HG03460 (cell line): Measurements from ENCODE around the gene CHPF.

Experiments
- ATAC-seq: cut with Tn5 transposase; IDR thresholded peaks from one replicate; pipeline ENCODE4 v1.9.1; 2021; ENCODE audit not compliant: unreplicated experiment

Gene CHPF

GRCh38 chr2:219552382-219553167, 9.0 kb upstream of the CHPF start:
- ATAC-seq = peak; percentile 91

DNA sequence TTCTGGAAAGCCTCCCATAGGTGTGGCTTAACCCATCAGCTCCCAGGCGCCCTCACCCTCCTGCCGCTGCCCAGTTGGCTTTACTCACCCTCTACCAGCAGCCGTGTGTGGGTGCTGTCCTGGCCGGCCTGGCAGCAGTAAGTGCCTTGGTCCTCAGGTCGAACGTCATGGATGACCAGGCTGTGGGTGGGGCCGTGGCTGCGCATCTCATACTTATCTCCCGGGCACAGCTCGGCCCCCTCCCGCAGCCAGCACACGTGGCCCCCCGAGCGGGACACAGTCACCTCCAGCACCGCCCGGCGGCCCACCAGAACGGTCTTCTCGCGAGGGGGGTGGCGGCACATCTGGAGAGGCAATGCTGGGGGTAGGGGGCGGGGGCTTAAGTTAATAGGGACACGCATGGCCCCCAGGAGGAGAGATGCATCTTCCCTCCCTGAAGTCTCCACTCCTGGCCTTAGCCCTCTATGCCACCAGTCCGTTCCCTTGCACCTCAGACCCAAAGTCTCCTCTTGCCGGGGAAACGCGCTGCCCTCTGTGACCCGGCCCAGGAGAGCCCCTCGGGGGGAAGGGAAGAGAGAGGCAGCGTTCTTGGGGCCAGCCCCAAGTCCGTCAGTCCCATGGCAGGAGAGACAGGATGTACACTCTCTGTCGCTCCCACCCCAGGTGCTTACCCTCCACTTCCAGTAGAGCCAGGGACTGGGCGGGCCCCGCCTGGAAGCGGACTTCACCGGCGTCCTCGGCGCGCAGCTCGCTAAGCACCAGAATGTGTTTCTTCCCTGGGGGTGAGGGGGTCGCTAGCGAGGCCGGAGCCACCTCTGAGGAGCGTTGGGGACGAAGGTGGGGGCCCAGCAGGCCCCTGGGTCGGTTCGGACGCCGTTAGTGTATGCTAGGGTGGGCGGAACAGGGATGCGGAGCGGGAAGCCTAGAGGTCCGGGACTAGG, 8.1 kb upstream of the CHPF start:
- peak; percentile 22 for ATAC-seq

DNA sequence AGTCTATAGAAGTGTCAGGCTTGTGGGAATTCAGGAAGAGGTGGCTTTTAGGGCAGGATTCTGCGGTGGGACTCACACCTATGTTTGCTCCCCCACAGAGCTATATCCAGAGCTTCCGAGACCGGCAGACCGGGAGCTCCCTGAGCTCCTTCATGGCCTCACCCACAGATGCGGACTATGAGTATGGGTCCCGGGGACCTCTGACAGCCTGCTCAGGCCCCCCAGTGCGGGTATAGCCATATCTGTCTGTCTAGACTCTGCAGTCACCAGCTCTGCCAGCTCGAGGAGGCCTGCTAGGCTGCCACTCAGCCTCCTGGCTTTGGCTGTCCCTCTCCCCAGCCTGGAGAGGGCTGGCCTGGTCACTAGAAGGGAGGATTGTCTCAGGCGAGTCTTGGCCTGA, 6.0 kb upstream of the CHPF start:
- no peak for ATAC-seq

DNA sequence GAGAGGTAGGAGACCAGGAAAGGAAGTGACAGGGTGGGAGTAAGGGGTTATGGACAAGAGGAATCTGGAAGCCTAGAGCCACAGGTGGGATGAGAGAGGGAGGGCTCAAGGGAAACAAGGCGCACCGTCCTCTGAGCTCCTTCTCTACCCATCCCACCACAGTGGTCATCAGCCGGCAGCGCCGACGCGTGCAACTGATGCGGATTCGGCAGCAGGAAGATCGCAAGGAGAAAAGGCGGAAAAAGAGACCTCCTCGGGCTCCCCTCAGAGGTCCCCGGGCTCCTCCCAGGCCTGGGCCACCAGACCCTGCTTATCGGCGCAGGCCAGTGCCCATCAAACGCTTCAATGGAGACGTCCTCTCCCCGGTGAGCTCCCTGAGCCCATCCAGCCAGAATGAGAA, 5.4 kb upstream of the CHPF start:
- ATAC-seq = no peak

GRCh38 chr2:219547621-219548020, 4.0 kb upstream of the CHPF start:
- no peak for ATAC-seq

GRCh38 chr2:219545943-219546352, 2.3 kb upstream of the CHPF start:
- no peak for ATAC-seq

DNA sequence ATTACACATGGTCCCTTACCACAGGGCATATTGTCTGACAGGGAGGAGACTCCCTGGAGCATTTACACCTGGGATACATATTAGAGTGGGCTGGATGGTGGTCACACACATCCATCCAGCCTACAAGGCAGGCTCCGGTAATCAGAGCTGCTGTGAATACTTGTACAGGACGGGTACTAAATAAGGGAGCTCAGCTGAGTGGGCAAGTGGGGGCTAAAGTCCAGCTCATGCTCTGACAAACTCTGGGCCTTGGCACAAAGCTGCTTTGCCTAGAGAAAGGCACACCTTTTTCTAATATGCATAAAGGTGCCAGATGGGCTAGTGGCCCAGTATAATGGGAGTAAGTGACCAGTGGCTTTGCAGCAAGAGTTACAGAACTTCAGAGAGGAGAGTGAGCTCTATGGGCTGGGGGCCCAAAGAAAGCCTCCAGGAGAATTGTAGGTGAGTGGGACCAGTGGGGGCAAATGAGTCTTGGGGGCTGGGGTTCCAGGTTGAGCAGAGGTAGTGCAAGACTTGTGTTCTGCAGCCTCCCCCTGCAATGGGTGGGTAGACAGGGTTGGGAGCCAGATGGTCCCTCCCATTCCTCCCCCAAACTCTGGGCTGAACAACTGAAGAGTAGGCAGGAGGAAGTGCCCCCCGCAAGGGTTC, 1.8 kb upstream of the CHPF start:
- no peak for ATAC-seq

- no peak for ATAC-seq
Observed at GRCh38 chr2:219544567-219544966, 958 bp upstream of the CHPF start.

- peak; percentile 34 for ATAC-seq
Observed at GRCh38 chr2:219542931-219543595, 546 bp downstream of the CHPF start.

DNA sequence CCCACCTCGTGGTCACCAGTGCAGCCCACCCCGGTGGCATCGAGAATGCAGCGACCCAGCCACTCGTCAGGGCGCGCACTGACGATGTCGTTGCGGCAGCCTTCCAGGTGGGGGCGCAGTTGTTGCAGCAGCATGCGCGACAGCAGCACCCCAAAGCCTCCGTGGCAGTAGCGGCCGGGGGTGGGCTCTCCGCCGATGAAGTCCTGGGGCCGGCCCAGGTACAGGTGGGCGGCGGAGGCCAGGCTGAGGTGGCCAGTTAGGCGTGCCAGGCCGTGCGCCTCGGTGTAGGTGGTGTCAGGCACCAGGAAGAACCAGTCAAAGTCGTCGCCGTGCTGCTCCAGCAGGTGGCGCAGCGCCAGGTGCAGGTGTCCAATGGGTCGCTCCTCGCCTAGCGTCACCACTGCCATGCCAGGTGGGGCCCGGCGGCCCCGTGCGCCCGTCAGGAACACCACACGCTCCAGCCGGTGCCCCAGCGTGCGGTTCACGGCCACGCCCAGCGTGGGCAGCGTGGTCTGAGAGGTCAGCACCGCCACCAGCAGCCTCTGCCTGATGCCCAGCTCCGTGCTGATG, 1.9 kb downstream of the CHPF start:
- peak; percentile 43 for ATAC-seq

DNA sequence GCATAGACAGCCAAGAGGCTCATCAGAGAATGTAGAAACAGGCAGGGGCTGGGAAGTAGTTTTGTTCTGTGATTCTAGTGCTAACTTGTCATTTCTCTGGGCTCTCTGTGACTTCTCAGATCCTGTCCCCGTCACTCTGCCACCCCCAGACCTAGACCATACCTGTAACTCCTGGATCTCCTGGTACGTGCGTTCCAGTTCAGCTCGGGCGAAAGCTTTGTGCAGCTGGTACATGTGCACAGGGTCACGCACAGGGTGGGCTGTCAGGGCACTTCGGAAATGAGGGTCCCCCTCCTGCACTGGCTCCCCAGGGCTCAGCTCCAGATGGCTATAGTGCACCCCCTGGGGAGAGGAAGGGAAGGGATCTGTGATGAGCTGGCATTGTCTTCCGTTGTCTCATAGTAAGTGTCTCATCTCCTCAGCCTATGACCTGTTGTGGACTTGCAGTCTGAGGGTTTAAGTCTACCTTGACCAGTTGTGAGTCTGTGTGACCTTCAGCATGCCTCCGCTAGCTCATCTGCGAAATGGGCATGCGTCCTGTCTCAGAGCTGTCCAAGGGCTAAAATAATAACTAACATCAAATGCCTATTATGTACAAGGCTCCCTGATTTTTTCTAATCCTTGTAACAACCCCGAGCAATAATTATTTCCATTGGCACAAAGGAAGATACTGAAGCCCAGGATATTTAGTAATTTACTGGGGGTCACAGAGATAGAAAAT, 2.7 kb downstream of the CHPF start:
- ATAC-seq = no peak

DNA sequence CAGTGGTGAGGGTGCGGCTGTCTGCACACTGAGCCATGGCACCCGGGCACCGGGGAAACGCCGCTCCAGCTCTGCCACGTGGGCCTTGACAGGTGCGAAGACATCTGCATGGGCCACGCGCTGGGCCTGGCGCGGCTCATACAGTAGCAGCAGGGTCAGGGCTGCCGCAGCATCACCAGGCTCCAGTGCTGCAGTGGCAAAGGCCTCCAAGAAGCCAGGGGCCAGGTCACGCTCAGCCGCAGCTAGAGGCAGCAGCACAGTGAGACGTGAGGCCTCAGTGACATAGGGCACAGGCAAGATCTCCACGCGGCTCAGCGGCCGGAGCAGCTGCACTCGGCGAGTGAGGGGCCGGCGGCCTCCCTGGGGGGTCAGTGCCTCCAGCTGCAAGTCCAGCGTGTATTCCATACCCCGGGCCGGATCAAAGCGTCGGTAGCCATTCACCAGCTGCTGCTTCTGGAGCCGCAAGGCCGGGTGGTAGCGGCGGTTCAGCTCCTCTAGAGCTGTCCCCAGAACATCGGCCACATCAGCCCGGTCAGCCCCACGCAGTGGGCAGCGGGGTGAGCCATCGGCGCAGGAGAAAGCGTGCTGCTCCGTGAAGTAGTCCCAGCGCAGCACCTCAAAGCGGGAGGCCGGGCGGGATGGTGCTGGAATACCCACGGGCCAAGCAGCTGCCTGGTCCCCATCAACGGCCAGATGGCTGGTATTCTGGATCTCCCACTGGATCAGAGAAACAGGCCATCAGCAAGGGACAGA, 3.5 kb downstream of the CHPF start:
- no peak for ATAC-seq

- no peak for ATAC-seq
Observed at GRCh38 chr2:219538956-219539788, 4.4 kb downstream of the CHPF start.

DNA sequence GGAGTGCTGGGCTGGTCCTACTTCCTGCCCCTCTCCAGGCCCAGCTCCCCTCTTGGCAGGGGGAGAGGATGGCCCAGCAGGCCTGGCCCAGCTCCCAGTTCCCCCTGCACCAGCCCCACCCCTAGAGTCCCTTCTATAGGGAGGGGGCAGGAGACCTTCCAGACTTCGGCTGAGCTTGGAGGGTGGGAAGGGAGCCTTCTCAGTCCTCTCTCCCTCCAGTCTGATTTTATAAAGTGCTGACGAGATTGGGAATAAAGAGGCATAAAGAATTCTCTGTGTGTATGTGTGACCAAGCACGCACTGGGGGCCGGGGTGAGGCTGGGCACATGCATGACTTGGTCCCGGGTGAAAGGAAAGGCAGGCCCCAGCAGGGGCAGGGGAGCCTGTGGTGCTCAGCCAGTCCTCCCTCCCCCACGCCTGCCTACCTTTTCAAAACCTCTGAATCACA, 5.1 kb downstream of the CHPF start:
- no peak for ATAC-seq

- ATAC-seq = no peak
Observed at GRCh38 chr2:219537657-219538488, 5.7 kb downstream of the CHPF start.

- no peak for ATAC-seq
Observed at GRCh38 chr2:219536967-219537366, 6.6 kb downstream of the CHPF start.

GRCh38 chr2:219536425-219536824, 7.2 kb downstream of the CHPF start:
- no peak for ATAC-seq
